GM18526 (cell line): Measurements from ENCODE around the gene STX8.

Source experiments
- POLR2A ChIP-seq: IDR thresholded peaks from 3 replicates; pipeline ENCODE4 v1.6.1; 2011; ENCODE audit not compliant: insufficient read length; ENCODE audit errors: extremely low read depth

STX8 gene

GRCh38 chr17:9203771-9204425, 371.7 kb downstream of the STX8 start:
- TF ChIP-seq POLR2A, result no peak

GRCh38 chr17:9202532-9202931, 373.1 kb downstream of the STX8 start:
- TF ChIP-seq POLR2A, result no peak

DNA sequence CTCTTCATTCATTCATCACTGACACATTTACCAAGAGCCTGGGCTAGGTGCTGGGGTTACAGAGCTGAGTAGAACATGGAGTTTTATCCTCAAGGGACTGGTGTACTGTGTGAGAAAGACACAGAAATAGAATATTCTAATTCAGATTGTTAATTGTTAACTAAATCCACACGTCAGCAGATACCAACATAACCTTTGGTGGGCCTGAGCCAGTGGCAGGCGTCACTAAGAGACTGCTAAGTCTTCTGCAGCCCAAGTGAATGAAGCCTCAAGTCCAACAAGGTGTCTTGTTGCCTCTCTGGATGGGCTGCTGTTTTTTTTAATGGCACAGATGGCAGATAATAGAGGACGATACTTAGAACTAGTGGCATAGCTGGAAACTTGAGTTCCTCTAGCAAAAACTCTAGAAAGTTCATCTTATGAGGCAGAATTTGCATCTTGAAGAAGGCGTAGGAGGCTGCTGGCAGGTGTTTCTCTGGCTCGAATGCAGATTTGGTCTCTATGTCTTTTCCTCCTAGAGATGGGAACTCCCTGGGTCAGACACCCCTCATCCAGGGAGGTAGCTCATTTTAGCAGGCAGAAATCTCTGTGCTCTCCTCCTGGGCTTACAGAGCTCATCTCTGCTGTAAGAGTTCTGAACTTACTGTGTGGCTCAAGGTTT, 374.8 kb downstream of the STX8 start:
- no peak for TF ChIP-seq POLR2A
